A549 (cell line): ENCODE data around the gene GTF3C1.

ENCODE experiments used
- CTCF ChIP-seq: fragments of >200 bp; sonication (Bioruptor Twin); formaldehyde crosslinking; IDR thresholded peaks from 3 replicates; pipeline ENCODE4 v1.5.1; 2016
- FOXS1 ChIP-seq: fragments of 250-450 bp; sonication (Bioruptor Pico); IDR thresholded peaks from 2 replicates; pipeline ENCODE4 v1.5.0; 2020; ENCODE audit warnings: mild to moderate bottlenecking, moderate library complexity
- HOXA7 ChIP-seq: fragments of 250-450 bp; sonication (Bioruptor Pico); IDR thresholded peaks from 2 replicates; pipeline ENCODE4 v1.5.0; 2020; ENCODE audit warnings: mild to moderate bottlenecking, moderate library complexity
- MAX ChIP-seq: IDR thresholded peaks from 2 replicates; pipeline ENCODE4 v1.6.1; 2012
- MAZ ChIP-seq: fragments of 150-350 bp; IDR thresholded peaks from 2 replicates; pipeline ENCODE4 v1.6.1; 2014; ENCODE audit warnings: antibody characterized with exemption, low read depth, low read length, borderline replicate concordance
- RAD21 ChIP-seq, 2 experiments: fragments of >200 bp in 1 of 2; sonication (Bioruptor Twin) in 1 of 2; formaldehyde crosslinking in 1 of 2; IDR thresholded peaks in 1 of 2; conservative IDR thresholded peaks in 1 of 2; 2 replicates in 1 of 2; 3 replicates in 1 of 2; pipeline ENCODE4 v1.6.1; 2012 to 2018; ENCODE audit warnings: inconsistent platforms in 1 of 2
- RFX5 ChIP-seq: fragments of 450-650 bp; IDR thresholded peaks from 2 replicates; pipeline ENCODE4 v1.7.1; 2014; ENCODE audit warnings: antibody characterized with exemption, mild to moderate bottlenecking, moderate library complexity
- SMC3 ChIP-seq: fragments of >200 bp; sonication (Bioruptor Twin); formaldehyde crosslinking; IDR thresholded peaks from 3 replicates; pipeline ENCODE4 v1.6.1; 2018; ENCODE audit warnings: inconsistent platforms

GRCh38 chr16:27434141-27435051, 115.3 kb downstream of the GTF3C1 start:
- TF ChIP-seq CTCF: no peak
- no peak for TF ChIP-seq RFX5
- no peak for TF ChIP-seq HOXA7 (CRISPR knock-in tag)
- no peak for TF ChIP-seq MAX
- no peak for TF ChIP-seq RAD21 (conservative IDR thresholded peaks at IDR 0.05 in 1 of 2, IDR thresholded peaks at IDR 0.05 in 1 of 2)
- no peak for TF ChIP-seq FOXS1
- no peak for TF ChIP-seq SMC3
- no peak for TF ChIP-seq MAZ
